Activated CD4-positive, alpha-beta T cell treated with anti-CD3 and anti-CD28 coated beads, Interleukin-2, amount 50 U/mL, for 4 hours (primary cell): ENCODE data around the gene VPS52.
"Not testable (repeated sequence)": the region's sequence is repeated elsewhere in the genome, so short reads cannot be mapped to it uniquely, and the experiment has no call there.

Experiments used
- DNase-seq, 2 experiments: peaks; one replicate each; pipeline ENCODE4 v3.0.0-alpha.2; 2020

VPS52 gene

GRCh38 chr6:33299237-33299944, 27.7 kb upstream of the VPS52 start:
- DNase-seq, result peak; percentile 88 to 90

- DNase-seq, result peak; percentile 43 to 49
Measured at GRCh38 chr6:33298773-33299236, 27.1 kb upstream of the VPS52 start, which contains the start of gene RGL2. Gene RGL2, minus strand, starts transcription at chr6:33298942. Its CDS starts 332 bp downstream, at chr6:33298610.

DNA sequence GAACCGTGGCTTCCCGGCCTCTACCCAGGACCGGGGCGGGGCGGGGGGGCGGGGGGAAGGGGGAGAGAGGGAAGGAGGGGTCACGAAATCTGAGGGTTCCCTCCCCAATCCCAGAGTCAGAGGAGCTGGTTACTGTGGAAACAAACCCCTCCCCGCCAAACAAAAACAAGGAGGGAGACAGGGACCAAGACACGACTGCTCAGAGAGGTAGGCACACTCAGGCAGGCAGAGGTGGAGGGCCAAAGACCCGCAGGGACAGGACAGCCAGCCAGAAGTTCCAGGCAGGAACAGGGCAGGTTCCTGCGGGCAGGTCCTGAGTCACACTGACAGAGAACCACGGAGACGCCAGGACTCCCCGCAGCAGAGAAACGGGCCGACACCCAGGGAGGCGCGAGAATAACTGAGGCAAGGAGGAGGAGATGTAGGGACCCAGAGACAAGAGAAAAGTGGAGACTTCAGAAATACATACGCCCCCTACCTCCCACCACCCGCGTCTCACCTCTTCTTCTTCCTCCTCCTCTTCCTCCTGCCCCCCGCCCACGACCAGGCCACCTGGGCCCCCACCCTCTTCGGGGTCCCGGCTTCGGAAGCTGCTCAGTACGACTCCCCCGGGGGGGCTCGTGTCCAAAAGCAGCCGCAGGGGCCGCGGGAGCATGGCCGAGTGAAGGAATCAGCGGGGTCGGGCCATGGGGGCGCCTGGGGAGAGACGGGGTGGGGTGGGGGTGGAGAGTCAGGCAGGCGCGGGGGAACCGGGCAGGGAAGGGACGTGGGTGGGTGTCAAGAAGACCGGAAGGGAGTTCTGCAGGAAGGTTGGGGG, 26.5 kb upstream of the VPS52 start:
- DNase-seq, result peak; percentile 39 to 44

- no peak for DNase-seq
Measured at GRCh38 chr6:33297406-33297955, 25.8 kb upstream of the VPS52 start.

GRCh38 chr6:33296797-33297405, 25.2 kb upstream of the VPS52 start:
- no peak for DNase-seq

- DNase-seq, result no peak
Measured at GRCh38 chr6:33295621-33296369, 24.1 kb upstream of the VPS52 start.

- DNase-seq, result no peak
Measured at GRCh38 chr6:33294086-33294823, 22.6 kb upstream of the VPS52 start.

- no peak for DNase-seq
Measured at GRCh38 chr6:33292996-33293682, 21.5 kb upstream of the VPS52 start.

DNA sequence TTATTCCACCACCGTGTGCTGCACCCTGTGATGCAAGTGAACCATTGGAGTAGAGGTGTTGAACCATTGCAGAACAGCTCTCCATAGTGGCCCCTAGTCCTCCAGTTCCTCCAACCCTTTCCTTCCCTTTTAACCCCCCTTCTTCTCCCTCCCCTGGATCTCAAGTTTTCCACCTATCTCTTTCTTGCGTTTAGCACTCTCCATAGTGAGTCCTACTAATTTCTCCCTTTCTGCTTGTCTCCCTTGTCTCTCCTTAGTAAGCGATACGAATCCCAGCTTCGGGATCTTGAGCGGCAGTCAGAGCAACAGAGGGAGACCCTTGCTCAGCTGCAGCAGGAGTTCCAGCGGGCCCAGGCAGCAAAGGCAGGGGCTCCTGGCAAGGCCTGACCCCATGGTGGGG, 18.8 kb upstream of the VPS52 start:
- DNase-seq, result no peak

GRCh38 chr6:33289784-33290315, 18.2 kb upstream of the VPS52 start:
- DNase-seq, result no peak

DNA sequence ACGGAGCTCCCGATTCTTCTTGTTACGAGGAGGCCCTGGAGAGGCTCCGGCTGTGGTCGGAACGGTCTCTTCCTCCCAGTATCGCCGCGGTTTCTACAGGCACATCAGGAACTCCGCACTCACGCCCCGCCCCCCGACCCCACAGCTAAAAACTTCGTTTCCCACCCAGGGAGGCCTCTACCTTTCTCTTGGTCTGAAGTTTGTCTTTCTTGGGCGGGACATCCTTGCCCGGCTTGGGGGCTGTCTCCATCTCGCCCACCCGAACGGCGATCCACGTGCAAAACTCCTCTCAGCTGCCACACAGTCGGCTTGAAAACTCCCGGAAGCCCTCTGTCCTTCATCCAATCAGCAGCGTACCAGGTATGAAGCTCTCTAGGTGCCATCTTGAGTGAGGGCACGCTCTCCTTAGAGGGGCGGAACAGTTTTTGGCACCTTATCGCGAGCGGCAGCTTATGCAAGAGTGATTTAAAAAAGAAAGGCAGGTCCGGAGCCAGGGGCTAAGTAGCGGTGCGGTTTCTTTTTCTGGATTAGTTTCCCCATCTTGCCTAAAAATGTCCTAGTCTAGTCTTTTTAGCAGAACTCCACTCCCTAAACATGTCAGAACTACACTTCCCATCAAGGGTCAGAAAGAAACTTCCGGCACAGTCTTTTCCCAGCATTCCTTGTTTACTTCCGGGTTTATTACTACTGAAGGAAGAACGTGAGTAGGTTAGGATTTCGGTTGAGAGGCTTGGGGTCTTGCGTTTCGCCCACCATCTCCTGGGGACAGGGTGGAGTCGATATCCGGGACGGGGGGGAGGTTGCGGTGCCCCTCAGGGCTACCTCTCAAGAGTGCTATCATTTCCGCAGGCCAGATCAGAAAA, 17.5 kb upstream of the VPS52 start, which contains the start of the genes PFDN6 and WDR46:
Gene PFDN6, plus strand, starts transcription at position 681 of the 863 bp plus-strand sequence. CDS start 256 bp downstream, outside the sequence.
Gene WDR46, minus strand, starts transcription at position 319 of the 863 bp plus-strand sequence. Its CDS starts 69 bp downstream, at position 250.
- DNase-seq, result peak; percentile 75 to 77

GRCh38 chr6:33288141-33288920, 16.7 kb upstream of the VPS52 start:
- no peak for DNase-seq

DNA sequence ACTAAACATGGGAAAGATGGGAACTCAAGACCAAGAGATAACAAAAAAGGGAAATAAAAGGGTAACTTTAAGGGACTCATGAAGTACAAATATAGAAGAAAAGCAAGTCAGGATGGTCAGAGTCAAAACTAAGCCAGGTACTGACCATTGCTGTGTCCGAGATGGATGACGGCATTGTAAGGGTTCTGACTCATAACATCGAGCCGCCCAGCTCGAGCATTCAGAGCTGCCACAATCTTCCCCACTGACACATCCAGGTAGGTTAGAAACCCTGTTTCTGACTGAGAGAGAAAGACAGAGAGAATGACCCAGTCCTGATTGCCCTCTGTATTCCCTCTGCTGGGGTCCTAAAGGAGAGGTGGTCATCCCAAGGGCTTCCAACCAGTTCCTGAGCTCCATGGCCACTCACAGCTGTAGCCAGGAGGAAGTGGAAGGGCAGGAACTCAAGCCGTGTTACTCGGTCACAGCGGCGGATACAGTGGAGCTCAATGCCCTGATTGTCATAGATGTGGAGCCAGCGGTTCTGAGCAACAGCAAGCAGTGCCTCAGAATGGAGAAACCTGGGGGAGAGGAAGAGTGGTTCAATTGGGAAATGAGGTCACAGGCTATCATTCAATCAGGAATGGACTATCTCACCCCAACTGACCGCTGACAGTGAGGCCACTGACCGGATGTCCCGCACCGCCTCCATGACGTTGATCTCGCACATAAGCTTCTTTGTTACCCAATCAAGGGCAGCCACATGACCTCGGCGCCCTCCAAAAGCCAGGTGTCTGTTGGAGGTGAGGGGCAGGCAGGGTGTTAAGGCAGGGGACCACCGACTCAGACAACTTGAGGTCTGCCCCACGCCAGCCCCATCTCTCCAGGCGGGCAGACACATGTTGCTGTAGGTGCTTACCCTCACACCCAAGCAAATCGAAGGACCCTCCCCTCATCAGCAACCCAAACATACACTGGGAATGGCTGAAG, 15.6 kb upstream of the VPS52 start:
- DNase-seq, result no peak

DNA sequence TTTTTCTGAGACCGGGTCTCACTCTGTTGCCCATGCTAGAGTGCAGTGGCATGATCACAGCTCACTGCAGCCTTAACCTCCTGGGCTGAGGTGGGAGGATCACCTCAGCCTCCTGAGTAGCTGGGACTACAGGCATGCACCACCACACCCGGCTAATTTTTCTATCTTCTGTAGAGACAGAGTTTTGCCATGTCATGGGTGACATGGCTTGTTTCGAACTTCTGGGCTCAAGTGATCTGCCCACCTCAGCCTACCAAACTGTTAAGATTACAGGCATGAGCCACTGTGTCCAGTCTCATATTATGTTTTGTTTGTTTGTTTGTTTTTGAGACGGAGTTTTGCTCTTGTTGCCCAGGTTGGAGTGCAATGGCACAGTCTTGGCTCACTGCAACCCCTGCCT, 13.5 kb upstream of the VPS52 start:
- DNase-seq, result not testable (repeated sequence)

- no peak for DNase-seq
Measured at GRCh38 chr6:33280539-33280938, 8.9 kb upstream of the VPS52 start.

- no peak for DNase-seq
Measured at GRCh38 chr6:33279971-33280511, 8.4 kb upstream of the VPS52 start.

GRCh38 chr6:33279257-33279695, 7.6 kb upstream of the VPS52 start:
- no peak for DNase-seq
